BLaER1 (cell line): ENCODE data around the gene ZNF362.
A peak's percentile ranks its signal among the peaks of the same experiment; 100 is the strongest.
"Not testable (repeated sequence)": the region's sequence is repeated elsewhere in the genome, so short reads cannot be mapped to it uniquely, and the experiment has no call there.

Experiments
- H3K27ac ChIP-seq: shearing (Covaris generic); formaldehyde crosslinking; 2 replicates; pipeline ENCODE4 v1.8.1; 2022
- H3K27me3 ChIP-seq: shearing (Covaris generic); formaldehyde crosslinking; 2 replicates; pipeline ENCODE4 v1.8.1; 2022
- H3K36me3 ChIP-seq: shearing (Covaris generic); formaldehyde crosslinking; 2 replicates; pipeline ENCODE4 v1.8.1; 2022
- H3K4me1 ChIP-seq: shearing (Covaris generic); formaldehyde crosslinking; 2 replicates; pipeline ENCODE4 v1.8.1; 2022
- H3K4me2 ChIP-seq: shearing (Covaris generic); formaldehyde crosslinking; 2 replicates; pipeline ENCODE4 v1.8.1; 2022
- H3K4me3 ChIP-seq: shearing (Covaris generic); formaldehyde crosslinking; 2 replicates; pipeline ENCODE4 v1.8.1; 2022
- H3K9ac ChIP-seq: shearing (Covaris generic); formaldehyde crosslinking; 2 replicates; pipeline ENCODE4 v1.8.1; 2022
- H3K9me3 ChIP-seq: shearing (Covaris generic); formaldehyde crosslinking; 2 replicates; pipeline ENCODE4 v1.8.1; 2022
- H4K20me1 ChIP-seq: shearing (Covaris generic); formaldehyde crosslinking; 2 replicates; pipeline ENCODE4 v1.8.1; 2022
- Cebpa-rat ChIP-seq: shearing (Covaris generic); IDR thresholded peaks from 2 replicates; pipeline ENCODE4 v1.8.1; 2022

The ZNF362 gene

GRCh38 chr1:33228935-33229487 is 27.3 kb upstream of the ZNF362 start:
- H3K9ac ChIP-seq = no peak overlapping the region
- TF ChIP-seq Cebpa-rat = no peak
- H3K27me3 ChIP-seq = no peaks in the 10 kb centered on the region
- peaks cover 21% of the 10 kb centered on the region for H3K9me3 ChIP-seq
- H3K4me3 ChIP-seq = no peak overlapping the region
- H3K4me2 ChIP-seq = peak overlapping the region; percentile 16; the same call in 1 of the 2 replicates
- H3K36me3 ChIP-seq = no peaks in the 10 kb centered on the region
- H3K4me1 ChIP-seq = 0 out of 2 replicates have a peak, but pooled peaks cover 6% of the 10 kb centered on the region
- H4K20me1 ChIP-seq = no peaks in the 10 kb centered on the region
- no peak overlapping the region for H3K27ac ChIP-seq

- Histone ChIP-seq H4K20me1 (no peaks in the 10 kb centered on the region), H3K27ac (no peak overlapping the region), H3K4me1 (peaks cover 21% of the 10 kb centered on the region), H3K9me3 (0 out of 2 replicates have a peak, but pooled peaks cover under 1% of the 10 kb centered on the region), H3K4me3 (no peak overlapping the region), H3K9ac (no peak overlapping the region), H3K36me3 (no peaks in the 10 kb centered on the region), H3K4me2 (no peak overlapping the region), H3K27me3 (no peaks in the 10 kb centered on the region)
- no peak for TF ChIP-seq Cebpa-rat
Observed at GRCh38 chr1:33231166-33231565, 25.1 kb upstream of the ZNF362 start.

GRCh38 chr1:33232716-33233115 is 23.6 kb upstream of the ZNF362 start:
- H3K36me3 ChIP-seq = no peaks in the 10 kb centered on the region
- no peak overlapping the region for H3K4me3 ChIP-seq
- H3K27ac ChIP-seq = no peak overlapping the region
- TF ChIP-seq Cebpa-rat = no peak
- H3K4me1 ChIP-seq = peaks cover 21% of the 10 kb centered on the region
- H3K27me3 ChIP-seq = no peaks in the 10 kb centered on the region
- H3K4me2 ChIP-seq = no peak overlapping the region
- H3K9ac ChIP-seq = no peak overlapping the region
- no peaks in the 10 kb centered on the region for H4K20me1 ChIP-seq
- H3K9me3 ChIP-seq = no peaks in the 10 kb centered on the region

GRCh38 chr1:33234131-33234530 is 22.2 kb upstream of the ZNF362 start:
- peak overlapping the region; percentile 74 for H3K4me2 ChIP-seq
- no peak for TF ChIP-seq Cebpa-rat
- 0 out of 2 replicates have a peak overlapping the region, but pooled peaks have one; percentile 16 for H3K9ac ChIP-seq
- no peaks in the 10 kb centered on the region for H4K20me1 ChIP-seq
- no peaks in the 10 kb centered on the region for H3K36me3 ChIP-seq
- no peaks in the 10 kb centered on the region for H3K9me3 ChIP-seq
- no peaks in the 10 kb centered on the region for H3K27me3 ChIP-seq
- H3K27ac ChIP-seq = peak overlapping the region; percentile 5
- H3K4me3 ChIP-seq = no peak overlapping the region
- H3K4me1 ChIP-seq = peaks cover 15% of the 10 kb centered on the region

GRCh38 chr1:33234588-33234990 is 21.7 kb upstream of the ZNF362 start:
- Histone ChIP-seq H3K27me3 (no peaks in the 10 kb centered on the region), H4K20me1 (no peaks in the 10 kb centered on the region), H3K9ac (peak overlapping the region; percentile 16; the same call in 1 of the 2 replicates), H3K36me3 (no peaks in the 10 kb centered on the region), H3K27ac (peak overlapping the region; percentile 5), H3K4me3 (no peak overlapping the region), H3K4me1 (peaks cover 15% of the 10 kb centered on the region), H3K9me3 (no peaks in the 10 kb centered on the region), H3K4me2 (peak overlapping the region; percentile 74)
- no peak for TF ChIP-seq Cebpa-rat

- Histone ChIP-seq H3K4me2 (peak overlapping the region; percentile 74), H3K4me1 (peaks cover 15% of the 10 kb centered on the region), H3K27me3 (no peaks in the 10 kb centered on the region), H3K4me3 (no peak overlapping the region), H4K20me1 (no peaks in the 10 kb centered on the region), H3K36me3 (no peaks in the 10 kb centered on the region), H3K27ac (no peak overlapping the region), H3K9me3 (no peaks in the 10 kb centered on the region), H3K9ac (no peak overlapping the region)
- no peak for TF ChIP-seq Cebpa-rat
Observed at GRCh38 chr1:33235521-33235920, 20.8 kb upstream of the ZNF362 start.

GRCh38 chr1:33236498-33236897 is 19.8 kb upstream of the ZNF362 start:
- TF ChIP-seq Cebpa-rat = no peak
- Histone ChIP-seq H4K20me1 (no peaks in the 10 kb centered on the region), H3K27ac (no peak overlapping the region), H3K9ac (no peak overlapping the region), H3K4me1 (peaks cover 15% of the 10 kb centered on the region), H3K9me3 (no peaks in the 10 kb centered on the region), H3K4me3 (no peak overlapping the region), H3K27me3 (no peaks in the 10 kb centered on the region), H3K4me2 (no peak overlapping the region), H3K36me3 (no peaks in the 10 kb centered on the region)

- no peak overlapping the region for H3K9ac ChIP-seq
- H3K27me3 ChIP-seq = no peaks in the 10 kb centered on the region
- H3K9me3 ChIP-seq = no peaks in the 10 kb centered on the region
- peaks cover 15% of the 10 kb centered on the region for H3K4me1 ChIP-seq
- H4K20me1 ChIP-seq = no peaks in the 10 kb centered on the region
- H3K4me2 ChIP-seq = no peak overlapping the region
- no peaks in the 10 kb centered on the region for H3K36me3 ChIP-seq
- no peak overlapping the region for H3K4me3 ChIP-seq
- no peak for TF ChIP-seq Cebpa-rat
- H3K27ac ChIP-seq = no peak overlapping the region
Observed at GRCh38 chr1:33237579-33237978, 18.7 kb upstream of the ZNF362 start.

GRCh38 chr1:33238194-33238724 is 18.0 kb upstream of the ZNF362 start:
- not testable (repeated sequence) for H3K27me3 ChIP-seq, H3K9ac ChIP-seq, H4K20me1 ChIP-seq, H3K4me2 ChIP-seq, H3K9me3 ChIP-seq, H3K27ac ChIP-seq, H3K4me3 ChIP-seq, H3K36me3 ChIP-seq
- peaks cover 17% of the 10 kb centered on the region for H3K4me1 ChIP-seq

GRCh38 chr1:33239410-33239809 is 16.9 kb upstream of the ZNF362 start:
- not testable (repeated sequence) for H3K36me3 ChIP-seq, H3K27ac ChIP-seq, H3K4me2 ChIP-seq, H3K9ac ChIP-seq, H3K9me3 ChIP-seq, H3K4me3 ChIP-seq, H4K20me1 ChIP-seq, H3K27me3 ChIP-seq
- peaks cover 22% of the 10 kb centered on the region for H3K4me1 ChIP-seq

- Histone ChIP-seq H3K27me3 (no peaks in the 10 kb centered on the region), H3K4me3 (no peak overlapping the region), H3K36me3 (no peaks in the 10 kb centered on the region), H3K9ac (no peak overlapping the region), H3K4me1 (peaks cover 13% of the 10 kb centered on the region), H4K20me1 (no peaks in the 10 kb centered on the region), H3K27ac (no peak overlapping the region), H3K4me2 (no peak overlapping the region), H3K9me3 (no peaks in the 10 kb centered on the region)
- TF ChIP-seq Cebpa-rat = no peak
Observed at GRCh38 chr1:33241866-33242265, 14.4 kb upstream of the ZNF362 start.
